NCI-H2107 treated with DMSO at 0.1 percent for 48 hours (cell line): Measurements from ENCODE around the gene CD209.

Experiments used
- DNase-seq: peaks from one replicate; lab custom pipeline; 2025; ENCODE audit not compliant: unreplicated experiment; lab: John Stamatoyannopoulos, UW

The CD209 gene

DNA sequence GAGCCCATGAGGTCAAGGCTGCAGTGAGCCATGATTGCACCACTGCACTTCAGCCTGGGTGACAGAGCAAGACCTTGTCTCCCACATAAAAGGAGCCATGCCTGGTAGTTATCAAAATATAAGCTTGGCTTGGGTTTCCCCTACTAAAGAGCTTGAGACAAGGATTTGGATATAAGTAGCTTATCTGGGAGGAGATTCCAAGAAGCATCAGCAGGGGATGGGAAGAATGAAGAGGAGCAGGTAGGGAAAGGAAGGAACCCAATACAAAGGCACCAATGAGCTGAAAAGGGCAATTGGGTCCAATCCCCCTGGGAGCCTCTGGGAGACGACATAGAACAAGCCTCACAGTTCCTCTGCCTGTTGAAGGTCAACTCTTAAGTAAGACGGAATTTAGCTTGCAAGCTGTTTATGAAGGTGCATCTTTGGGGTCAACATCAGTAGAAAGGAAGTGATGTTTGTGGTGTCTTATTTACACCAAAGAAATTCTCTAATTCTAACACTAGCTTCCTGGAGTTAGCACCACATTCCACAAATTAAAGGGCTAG lies 8.1 kb downstream of the CD209 start:
- no peak for DNase-seq

DNA sequence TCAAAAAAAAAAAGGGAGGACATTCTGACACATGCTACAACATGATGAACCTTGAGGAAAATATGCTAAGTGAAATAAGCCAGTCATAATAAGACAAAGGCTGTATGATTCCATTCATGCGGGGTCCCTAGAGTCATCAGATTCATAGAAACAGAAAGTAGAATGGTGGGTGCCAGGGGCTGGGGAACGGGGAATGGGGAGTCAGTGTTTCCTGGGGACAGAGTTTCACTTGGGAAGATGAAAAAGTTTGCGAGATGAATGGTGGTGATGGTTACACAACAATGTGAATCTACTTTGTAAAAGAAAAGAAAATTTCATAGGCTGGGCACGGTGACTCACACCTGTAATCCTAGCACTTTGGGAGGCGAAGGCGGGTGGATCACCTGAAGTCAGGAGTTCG lies 9.3 kb downstream of the CD209 start:
- DNase-seq, result no peak

DNA sequence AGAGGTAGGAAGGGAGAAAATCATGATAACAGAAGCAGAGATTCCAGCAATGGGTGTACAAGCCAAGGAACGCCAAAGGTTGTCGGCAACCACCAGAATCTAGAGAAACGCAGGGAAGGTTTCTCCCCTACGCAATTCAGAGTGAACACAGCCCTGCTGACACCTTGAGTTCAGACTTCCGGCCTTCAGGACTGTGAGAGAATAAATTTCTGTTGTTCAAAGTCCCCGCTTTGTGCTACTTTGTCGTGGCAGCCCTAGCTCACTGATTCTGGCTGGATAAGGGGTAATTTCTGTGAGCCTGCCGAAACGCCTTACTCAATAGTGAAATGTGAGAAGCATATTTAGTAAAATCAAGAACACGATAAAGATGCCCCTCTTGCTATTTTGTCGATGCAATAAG lies 10.1 kb downstream of the CD209 start:
- no peak for DNase-seq

DNA sequence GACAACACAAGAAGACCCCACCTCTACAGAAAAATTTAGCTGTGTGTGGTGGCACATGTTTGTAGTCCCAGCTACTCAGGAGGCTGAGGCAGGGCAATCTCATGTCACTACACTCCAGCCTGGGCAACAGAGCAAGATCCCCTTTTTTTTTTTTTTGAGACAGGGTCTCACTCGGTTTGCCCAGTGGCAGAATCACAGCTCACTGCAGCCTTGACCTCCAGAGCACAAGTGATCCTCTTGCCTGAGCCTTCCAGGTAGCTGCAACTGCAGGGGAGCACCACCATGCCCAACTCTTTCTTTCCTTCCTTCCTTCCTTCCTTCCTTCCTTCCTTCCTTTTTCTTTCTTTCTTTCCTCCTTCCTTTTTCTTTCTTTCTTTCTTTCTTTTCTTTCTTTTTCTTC lies 11.2 kb downstream of the CD209 start:
- no peak for DNase-seq

DNA sequence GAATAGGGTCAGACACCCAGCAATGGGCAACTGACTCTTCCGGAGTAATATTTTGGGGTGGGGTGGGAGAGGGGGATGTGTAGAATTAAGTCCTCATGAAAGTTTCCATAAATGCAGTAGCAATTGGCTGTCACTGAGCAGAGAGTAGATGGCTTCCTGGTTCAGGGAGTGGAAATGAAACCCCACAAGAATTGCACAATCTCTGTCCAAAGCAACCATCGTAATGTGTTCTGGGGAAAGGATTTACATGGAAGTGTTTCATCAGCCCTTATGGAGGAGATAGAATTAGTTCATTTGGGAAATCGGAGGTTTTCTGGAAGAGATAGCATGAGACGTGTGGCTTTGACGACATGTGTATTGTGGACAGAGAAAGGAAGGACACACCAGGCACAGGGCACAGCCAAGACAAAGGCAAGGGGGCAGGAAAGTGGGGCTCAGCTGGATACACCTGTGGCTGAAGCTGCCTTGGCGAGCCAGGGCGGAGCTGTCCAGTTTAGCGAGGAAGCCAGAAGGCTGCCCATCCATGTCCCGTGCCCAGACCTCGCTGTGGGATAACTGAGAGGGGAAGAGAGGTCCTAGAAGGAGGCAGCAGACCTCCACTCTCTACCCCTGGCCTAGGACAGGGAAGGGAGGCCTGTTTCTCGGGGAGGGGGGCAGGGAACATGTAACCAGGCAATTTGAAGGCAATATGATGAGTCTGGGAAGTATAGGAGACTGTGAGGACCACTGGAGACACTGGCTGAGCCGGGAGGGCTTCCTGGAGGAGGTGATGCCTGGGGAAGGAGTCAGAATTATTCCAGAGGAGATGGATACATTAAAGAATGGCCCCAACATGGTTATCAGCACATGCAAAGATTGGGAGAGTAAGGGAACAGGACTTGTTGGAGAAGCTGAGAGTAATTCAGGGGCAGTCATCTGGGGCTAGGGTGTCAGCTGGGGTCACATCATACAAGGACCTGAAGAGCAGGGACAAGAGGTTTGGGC lies 12.8 kb downstream of the CD209 start:
- DNase-seq, result no peak

DNA sequence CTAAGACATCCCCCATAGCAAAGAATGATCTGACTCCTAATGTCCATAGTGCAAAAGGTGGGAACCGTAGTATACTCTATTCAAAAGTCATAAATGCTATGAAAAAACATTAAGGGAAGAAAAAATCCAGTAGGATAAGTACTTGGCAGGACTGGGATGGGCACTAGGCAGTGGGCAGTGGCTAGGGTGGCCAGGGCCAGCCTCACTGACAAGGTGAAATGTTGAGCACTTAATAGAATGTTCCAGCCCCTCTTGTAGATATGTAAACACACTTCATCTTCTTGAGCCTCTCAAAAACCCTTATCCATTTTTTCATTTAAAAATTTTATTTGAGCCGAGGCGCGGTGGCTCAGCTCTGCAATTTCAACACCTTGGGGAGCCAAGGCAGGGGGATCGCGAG lies 14.0 kb downstream of the CD209 start:
- DNase-seq, result no peak

DNA sequence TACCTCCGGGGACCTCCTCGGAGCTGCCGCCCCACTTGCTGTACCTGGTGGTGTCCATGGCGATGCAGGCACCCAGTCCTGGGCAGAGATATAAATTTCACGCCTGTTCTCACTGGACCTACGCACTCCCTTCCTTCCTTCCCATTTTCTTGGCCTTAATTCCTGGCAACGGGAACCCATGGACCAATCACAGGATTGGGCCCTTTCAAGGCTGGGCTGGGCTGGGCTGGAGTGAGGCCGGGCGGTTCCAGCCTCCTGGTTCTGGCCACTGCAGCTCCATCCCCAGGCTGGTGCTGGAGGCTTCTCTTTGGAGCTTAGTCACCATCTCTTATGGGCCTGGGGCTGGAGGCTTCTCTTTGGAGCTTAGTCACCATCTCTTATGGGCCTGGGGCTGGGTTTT lies 15.3 kb downstream of the CD209 start, which contains the start of gene CLEC4G:
Gene CLEC4G, minus strand, starts transcription at position 66 of the 400 bp plus-strand sequence. Its CDS starts 8 bp downstream, at position 58.
- DNase-seq, result no peak

DNA sequence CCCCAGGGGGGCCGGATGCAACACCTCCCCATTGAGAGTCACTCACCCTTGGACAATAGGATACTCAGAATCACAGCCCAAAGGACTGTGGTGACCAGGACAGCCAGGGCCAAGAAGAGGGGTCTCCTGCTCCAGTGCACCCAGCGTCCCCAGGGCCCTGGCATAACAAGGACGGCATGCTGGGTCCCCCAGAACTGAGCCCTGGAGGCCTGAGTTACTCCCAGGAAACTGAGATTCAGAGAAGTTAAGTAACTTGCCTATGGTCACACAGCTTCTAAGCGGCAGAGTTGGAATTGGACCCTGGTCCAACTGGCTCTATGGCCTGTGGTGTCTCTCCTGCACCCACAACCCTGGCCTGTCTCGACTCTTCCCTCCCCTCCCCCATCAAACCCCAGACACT lies 15.7 kb downstream of the CD209 start:
- no peak for DNase-seq

DNA sequence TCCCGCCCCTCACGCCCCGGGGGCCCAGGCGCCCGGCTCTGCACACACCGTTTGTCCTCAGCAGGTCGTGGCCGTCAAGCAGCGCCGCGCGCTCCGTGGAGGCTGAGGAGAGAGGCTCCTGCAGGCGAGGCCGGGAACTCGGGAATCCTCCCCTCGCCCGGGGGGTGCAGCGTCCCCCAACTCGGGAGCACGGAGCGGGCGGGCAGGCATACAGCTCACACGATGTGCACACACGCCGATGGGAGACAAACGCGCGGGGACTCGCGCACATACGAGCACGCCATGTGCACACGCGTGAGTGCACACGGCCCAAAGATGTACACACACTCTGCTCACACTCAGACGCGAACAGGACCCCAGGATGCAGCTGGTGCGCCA lies 16.1 kb downstream of the CD209 start:
- no peak for DNase-seq

DNA sequence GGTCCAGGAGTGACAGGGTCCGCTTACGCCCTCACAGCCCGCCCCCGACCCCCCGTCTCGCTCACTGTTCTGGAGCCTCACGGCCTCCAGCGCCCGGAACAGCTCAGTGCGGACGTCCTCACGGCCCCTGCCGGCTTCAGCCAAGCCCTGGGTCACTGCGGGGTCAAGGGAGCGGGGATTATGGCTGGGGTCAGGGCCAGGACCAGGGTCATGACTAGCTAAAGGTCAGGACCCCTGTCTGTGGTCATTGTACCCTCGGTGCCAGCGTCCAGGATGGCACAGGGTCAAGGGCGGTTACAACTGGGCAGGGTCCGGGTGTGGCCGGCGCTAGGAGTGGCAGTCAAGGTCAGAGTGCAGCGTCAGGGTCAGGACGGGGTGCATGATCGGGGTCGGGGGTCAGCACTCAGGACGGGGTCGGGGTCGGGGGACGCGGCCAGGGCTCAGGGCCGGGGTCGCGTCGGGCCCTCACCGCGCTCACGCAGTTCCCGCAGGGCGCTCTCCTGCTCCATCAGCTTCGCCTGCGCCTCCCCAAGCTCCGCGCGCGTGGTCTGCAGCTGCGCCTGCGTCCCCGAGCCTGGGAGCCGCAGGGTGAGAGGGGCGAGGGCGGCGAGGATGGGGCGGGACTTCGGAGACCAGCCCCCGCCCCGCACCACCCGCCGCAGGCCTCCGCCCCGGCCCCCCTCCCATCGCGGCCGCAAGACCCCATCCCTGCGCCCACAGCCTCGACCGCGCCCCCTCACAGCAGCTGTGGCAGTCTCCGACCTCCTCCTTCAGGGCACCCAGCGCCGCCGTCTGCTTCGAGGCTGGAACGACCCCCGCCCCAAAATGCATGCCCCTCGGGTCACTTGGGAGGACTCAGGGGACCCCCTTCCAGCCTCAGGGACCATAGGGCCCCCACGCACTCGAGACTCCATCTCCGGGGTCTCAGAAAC lies 16.8 kb downstream of the CD209 start:
- DNase-seq, result no peak

DNA sequence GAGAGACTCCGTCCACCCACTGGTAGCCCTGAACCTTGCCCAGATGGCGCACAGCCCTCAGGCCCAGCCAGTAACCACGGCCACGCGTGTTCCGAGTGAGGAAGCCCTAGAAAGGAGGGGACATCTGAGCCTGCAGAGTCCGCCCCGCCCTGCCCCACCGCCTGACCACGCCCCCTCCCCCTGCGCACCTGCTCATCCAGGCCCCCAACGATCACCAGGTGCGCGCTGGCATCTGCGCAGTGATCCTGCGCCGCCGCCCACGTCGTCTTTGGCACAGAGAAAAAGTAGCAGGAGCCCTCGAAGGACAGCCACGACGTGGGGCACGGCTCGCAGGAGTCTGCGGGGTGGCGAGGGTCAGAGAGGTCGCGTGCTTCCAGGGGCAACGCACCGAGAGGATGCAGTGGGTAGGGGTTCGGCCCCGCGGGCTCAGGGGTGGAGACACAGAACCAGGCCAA lies 17.5 kb downstream of the CD209 start:
- no peak for DNase-seq

DNA sequence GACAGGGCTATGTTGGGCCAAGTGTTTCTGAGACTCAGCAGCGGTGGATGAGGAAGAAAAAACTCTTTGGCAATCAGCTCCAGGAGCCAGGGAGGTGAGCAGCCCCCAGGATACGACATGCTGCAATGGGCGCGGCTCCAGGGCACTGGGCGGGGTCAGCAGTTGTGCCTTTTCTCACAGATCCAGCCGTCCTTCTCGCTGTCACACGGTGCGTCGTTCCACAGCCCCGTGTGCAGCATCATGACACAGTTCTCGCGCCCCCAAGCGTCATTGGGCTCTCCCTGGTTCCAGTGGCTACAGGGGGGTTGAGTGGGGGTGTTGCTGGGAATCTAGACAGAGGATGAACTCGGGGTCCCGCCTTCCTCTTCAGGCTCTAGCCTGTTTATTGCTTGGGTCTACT lies 18.1 kb downstream of the CD209 start:
- no peak for DNase-seq

DNA sequence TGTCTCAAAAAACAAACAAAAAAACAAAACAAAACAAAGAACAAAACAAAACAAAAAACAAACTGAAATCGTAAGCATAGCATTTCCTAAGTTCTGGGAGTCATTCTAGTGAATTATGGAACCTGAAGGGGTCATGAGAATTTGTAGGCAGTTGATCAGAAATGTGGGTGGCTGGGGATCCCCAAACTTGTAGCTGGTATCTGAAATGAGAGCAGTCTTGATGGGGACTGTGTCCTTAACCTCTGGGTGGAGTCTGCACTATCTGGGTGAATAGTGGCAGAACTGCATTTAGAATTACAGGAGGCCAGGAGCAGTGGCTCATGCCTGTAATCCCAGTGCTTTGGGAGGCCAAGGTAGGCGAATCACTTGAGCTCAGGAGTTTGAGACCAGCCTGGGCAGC lies 21.5 kb downstream of the CD209 start:
- no peak for DNase-seq

DNA sequence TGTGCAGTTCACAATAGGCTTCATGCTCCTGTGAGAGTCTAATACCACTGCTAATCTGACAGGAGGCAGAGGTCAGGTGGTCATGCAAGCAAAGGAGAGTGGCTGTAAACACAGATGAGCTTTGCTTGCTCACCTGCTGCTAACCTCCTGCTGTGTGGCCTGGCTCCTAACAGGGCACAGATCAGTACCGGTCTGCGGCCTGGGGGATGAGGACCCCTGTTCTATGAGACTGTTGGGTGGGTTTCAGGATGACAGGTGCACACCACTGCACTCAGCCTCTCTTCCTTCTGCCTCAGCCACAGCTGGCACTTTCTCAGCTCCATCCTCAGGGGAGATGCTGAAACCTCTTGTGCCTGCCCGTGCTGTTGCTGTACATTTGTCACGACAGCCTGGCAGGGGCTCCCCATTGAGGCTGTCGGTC lies 25.1 kb downstream of the CD209 start:
- no peak for DNase-seq

DNA sequence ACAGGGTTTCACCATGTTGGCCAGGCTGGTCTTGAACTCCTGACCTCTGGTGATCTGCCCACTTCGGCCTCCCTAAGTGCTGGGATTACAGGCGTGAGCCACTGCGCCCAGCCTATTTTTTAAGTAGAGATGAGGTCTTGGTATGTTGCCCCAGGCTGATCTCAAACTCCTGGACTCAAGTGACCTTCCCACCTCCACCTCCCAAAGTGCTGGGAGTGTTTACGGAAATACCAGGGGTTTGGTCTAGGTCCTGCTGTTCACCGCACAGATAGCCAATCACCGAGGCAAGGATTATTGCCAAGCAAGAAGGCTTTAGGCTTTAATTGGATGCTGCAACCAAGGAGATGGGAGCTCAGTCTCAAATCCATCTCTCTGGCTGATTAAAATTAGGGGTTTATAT lies 27.0 kb downstream of the CD209 start:
- no peak for DNase-seq

DNA sequence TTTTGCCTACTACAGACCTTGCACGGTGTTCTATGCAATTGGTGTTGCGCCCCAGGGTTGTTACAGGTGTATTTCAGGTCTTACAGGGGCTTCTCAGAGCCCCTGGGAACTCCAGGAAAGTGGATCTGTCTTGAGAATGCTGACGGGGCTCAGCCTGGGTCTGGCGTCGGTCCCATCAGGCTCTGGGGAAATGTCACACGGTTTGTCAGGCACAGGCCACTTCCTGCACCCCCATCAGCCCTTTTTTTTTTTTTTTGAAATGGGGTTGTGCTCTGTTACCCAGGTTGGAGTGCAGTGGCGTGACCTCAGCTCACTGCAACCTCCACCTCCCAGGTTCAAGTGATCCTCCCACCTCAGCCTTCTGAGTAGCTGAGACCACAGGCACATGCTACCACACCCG lies 28.7 kb downstream of the CD209 start:
- no peak for DNase-seq

DNA sequence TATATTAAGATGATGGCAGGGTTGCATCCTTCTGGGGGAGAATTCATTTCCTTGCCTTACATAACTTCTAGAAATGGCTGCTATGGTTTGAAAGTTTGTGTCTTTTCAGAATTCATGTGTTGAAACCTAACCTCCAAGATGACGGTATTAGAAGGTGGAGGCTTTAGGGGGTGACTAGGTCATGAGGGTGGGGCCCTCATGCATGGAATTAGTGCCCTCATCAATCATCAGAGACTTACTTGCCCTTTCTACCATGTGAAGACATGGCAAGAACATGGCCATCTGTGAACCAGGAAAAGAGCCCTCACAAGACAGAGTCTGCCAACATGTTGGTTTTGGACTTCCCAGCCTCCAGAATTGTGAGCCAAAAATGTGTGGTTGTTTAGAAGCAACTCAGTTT lies 30.6 kb downstream of the CD209 start:
- DNase-seq, result no peak

DNA sequence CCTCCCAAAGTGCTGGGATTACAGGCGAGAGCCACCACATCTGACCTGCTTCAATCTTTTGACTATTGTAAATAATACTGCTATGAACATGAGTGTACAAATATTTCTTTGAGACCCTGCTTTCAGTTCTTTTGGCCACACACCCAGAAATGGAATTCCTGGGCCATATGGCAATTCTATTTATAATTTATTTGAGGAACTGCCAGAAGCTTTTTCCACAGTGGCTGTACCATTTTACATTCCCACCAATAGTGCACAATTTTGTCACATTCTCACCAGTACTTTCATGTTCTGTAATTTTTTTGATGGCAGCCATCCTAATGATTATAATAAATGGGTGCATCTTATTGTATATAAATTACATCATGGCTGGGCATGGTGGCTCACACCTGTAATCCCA lies 31.7 kb downstream of the CD209 start:
- DNase-seq, result no peak

DNA sequence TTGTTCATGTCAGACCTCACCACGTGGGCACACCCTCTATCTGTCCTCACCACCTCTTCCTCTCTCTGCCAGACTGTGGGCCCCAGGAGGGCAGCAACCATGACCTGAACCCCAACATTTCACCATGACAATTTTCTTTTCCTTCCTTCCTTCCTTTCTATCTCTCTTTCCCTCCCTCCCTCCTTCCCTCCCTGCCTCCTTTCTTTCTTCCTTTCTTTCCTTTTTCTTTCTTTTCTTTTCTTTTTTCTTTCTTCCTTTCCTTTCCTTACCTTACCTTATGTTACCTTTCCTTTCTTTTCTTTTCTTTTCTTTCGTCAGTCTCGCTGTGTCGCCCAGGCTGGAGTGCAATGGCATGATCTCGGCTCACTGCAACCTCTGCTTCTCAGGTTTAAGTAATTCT lies 36.7 kb downstream of the CD209 start:
- DNase-seq, result no peak

DNA sequence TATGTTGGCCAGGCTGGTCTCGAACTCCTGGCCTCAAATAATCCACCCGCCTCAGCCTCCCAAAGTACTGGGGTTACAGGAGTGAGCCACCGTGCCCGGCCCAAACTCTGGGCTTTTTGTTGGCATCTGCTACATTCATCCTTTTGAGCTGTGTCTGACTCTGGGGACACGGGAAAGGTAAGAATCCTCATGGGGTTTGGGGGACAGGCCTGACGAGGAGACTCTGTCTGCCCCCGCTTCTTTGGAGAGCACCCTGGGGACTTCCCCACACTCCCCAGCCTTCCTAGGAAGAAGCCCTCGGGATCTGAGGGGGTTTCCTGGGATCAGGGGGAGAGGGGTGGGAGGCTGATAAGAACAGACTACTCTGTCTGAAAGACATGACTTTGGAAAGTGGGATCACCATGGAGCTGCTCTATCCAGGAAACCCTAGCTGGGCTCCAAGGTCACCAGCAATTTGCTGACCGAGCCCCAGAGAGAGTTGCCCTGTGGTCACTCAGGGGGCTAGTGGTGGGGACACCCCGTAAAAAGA lies 37.3 kb downstream of the CD209 start:
- DNase-seq, result no peak

DNA sequence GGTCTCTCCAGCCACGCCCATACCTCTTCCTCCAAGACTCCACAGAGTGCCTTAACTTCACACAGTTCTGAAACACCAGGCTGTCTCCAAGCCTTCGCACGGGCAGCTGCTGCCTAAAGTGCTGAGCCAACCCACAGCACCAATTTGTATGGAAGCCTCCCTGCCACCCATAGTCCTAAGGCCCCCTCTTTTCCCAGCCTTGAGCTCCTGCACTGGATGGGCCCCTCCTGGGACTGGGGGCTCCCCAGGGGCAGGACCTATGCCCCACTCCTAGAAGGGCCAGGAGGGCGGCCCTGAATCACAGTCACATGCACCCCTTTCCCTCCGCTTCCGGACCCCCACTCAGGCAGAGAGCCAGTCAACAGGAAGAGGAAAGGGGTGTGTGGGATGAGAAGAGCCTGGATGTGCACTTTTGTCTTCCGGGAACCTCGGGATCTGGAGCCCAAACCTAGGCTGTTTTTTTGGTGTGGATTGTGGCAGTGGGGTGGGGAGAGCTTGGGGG lies 40.3 kb downstream of the CD209 start:
- DNase-seq, result no peak
